ENCODE measurements around the gene CALCR. TPM values are rescaled to one million over a fixed set of nuclear protein-coding genes. Genes with fewer than 3 reads are reported as not detected.

The CALCR gene
- not detected in 2 replicates for total RNA-seq (ENCODE audit: low replicate concordance)

DNA sequence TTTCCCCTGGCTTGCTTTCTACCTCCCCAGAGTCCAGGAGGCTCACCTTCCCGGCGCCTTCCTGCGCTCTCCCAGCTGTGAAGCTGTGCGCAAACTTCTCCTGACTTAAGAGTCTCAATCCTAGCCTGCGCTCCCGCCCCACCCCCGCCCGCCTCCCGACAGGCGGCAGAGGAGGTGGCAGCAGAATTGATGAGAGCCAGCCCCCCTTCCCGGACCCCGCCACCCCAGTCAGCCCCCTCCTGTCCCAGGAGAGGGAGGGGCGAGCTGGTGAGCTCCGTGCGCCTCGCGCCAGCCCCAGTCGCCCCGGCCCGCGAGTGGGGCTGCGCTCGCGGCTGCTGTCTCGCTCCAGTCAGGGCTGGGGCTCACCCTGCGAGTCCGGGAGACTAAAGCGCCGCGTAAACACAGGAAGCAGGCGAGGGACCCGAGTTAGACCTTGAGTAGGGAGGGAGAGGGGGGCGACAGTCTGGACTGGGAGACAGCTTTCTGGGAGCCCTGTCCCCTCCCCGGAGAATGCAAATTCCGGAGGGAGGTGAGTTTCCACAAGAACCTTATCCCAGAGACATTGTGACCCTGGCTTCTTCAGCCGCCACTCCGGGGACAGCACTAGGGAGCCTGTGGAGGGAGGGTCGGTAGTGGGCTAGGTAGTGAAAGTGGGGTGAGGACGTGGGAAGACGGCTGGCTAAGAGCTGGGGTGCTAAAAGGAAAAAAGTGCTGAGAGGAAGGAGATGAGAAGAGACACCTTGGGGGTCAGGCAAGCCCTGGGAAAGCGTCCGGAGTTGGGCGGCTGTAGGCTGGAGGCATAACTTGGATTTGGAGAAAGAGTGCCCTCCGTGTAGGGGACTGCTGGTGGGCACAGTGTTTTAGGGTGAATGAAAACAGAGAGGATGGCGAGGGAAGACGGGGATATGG lies at the start of gene CALCR:
Gene CALCR, minus strand, starts transcription at position 79 of the 909 bp plus-strand sequence. CDS start 87,743 bp downstream, outside the sequence.

Measured in smooth muscle cell of the coronary artery (primary cell).